OCI-LY7 (cell line): Measurements from ENCODE around the gene SCAF1. TPM values are rescaled to one million over a fixed set of nuclear protein-coding genes. Genes with fewer than 3 reads are reported as not detected.

Experiments
- BruUV-seq: library from RNA; stranded (reverse); fragments of 400-500 nt; replicated peaks from 2 replicates; lab custom pipeline; 2021; lab: Mats Ljungman, UMichigan
- CTCF ChIA-PET: fragments of 300-600 bp; sonication (Branson Sonifier 250); formaldehyde crosslinking; loops from one replicate; lab custom pipeline; 2022; ENCODE audit warnings: antibody characterized with exemption; ENCODE audit not compliant: unreplicated experiment; lab: Charles Lee
- POLR2A ChIA-PET: fragments of 300-600 bp; sonication (Branson Sonifier 250); formaldehyde crosslinking; loops from one replicate; lab custom pipeline; 2022; ENCODE audit warnings: antibody characterized with exemption; lab: Charles Lee
- DNase-seq: peaks from one replicate; pipeline ENCODE4 v3.0.0-alpha.2; 2015; ENCODE audit warnings: low spot score
- H2AFZ ChIP-seq: fragments of 200-600 bp; sonication (generic), shearing (Covaris generic); 2 replicates; pipeline ENCODE4 v1.6.1; 2014; ENCODE audit warnings: mild to moderate bottlenecking, antibody characterized with exemption, low read length, moderate library complexity
- H3K27ac ChIP-seq: fragments of 200-600 bp; sonication (generic); 2 replicates; pipeline ENCODE4 v1.5.1; 2014; ENCODE audit warnings: mixed run types, low read depth, mild to moderate bottlenecking, moderate library complexity, low read length, inconsistent platforms; ENCODE audit not compliant: poor library complexity, severe bottlenecking
- H3K36me3 ChIP-seq: fragments of 200-600 bp; sonication (generic); 2 replicates; pipeline ENCODE4 v1.6.1; 2014; ENCODE audit warnings: mild to moderate bottlenecking, antibody characterized with exemption, low read length, moderate library complexity, mixed read lengths; ENCODE audit not compliant: insufficient read depth
- H3K4me1 ChIP-seq: fragments of 200-600 bp; sonication (generic); 2 replicates; pipeline ENCODE4 v1.5.1; 2014; ENCODE audit warnings: mild to moderate bottlenecking, low read length; ENCODE audit not compliant: insufficient read depth, poor library complexity, severe bottlenecking
- H3K4me2 ChIP-seq: fragments of 200-600 bp; sonication (generic); 2 replicates; pipeline ENCODE4 v1.6.1; 2014; ENCODE audit warnings: mild to moderate bottlenecking, low read length
- H3K4me3 ChIP-seq: fragments of 200-600 bp; sonication (generic); 2 replicates; pipeline ENCODE4 v1.5.1; 2014; ENCODE audit warnings: mild to moderate bottlenecking, low read depth, low read length; ENCODE audit not compliant: poor library complexity, severe bottlenecking
- H3K79me2 ChIP-seq: fragments of 200-600 bp; sonication (generic); 2 replicates; pipeline ENCODE4 v1.6.1; 2016; ENCODE audit warnings: low read depth, mild to moderate bottlenecking, low read length, moderate library complexity, mixed read lengths; ENCODE audit not compliant: insufficient read depth
- H3K9me2 ChIP-seq: fragments of 200-600 bp; sonication (generic); 2 replicates; pipeline ENCODE4 v1.6.1; 2016; ENCODE audit warnings: mild to moderate bottlenecking, low read length, mixed read lengths; ENCODE audit not compliant: insufficient read depth
- H3K9me3 ChIP-seq: fragments of 200-600 bp; sonication (generic); 2 replicates; pipeline ENCODE4 v1.6.1; 2014; ENCODE audit warnings: mild to moderate bottlenecking, mixed run types, low read length, mixed read lengths
- H4K20me1 ChIP-seq: fragments of 200-600 bp; sonication (generic); 2 replicates; pipeline ENCODE4 v1.6.1; 2014; ENCODE audit warnings: mild to moderate bottlenecking, antibody characterized with exemption, low read length, moderate library complexity, mixed read lengths; ENCODE audit not compliant: insufficient read depth
- EZH2phosphoT487 ChIP-seq: fragments of 200-600 bp; sonication (generic); IDR thresholded peaks from 2 replicates; pipeline ENCODE4 v1.6.1; 2018; ENCODE audit warnings: low read depth, borderline replicate concordance, mild to moderate bottlenecking, mixed run types, antibody characterized with exemption, low read length, moderate library complexity, mixed read lengths
- intact Hi-C: fragments of 100-400 bp; cut with micrococcal nuclease; formaldehyde crosslinking; loops from one replicate; pipeline ENCODE4 v1.10.0; 2022; ENCODE audit not compliant: unreplicated experiment
- total RNA-seq, 2 experiments: library from RNA; depleted of rRNA in 1 of 2; stranded (reverse); fragments of >200 nt in 1 of 2; shearing (Covaris generic) in 1 of 2; gene quantifications; 2 replicates each; pipeline ENCODE4 v1.2.3, GENCODE V29; 2014 to 2022
- TF ChIP-seq, protein P1 (sequence below): fragments of 200-600 bp; sonication (generic); conservative IDR thresholded peaks from 2 replicates; pipeline ENCODE4 v1.5.1; 2014; ENCODE audit warnings: mild to moderate bottlenecking, antibody characterized with exemption, low read length, moderate library complexity, mixed read lengths

SCAF1 gene
- total RNA-seq, 2 experiments from 2014 or later = 15.0 to 44.0 TPM

DNA sequence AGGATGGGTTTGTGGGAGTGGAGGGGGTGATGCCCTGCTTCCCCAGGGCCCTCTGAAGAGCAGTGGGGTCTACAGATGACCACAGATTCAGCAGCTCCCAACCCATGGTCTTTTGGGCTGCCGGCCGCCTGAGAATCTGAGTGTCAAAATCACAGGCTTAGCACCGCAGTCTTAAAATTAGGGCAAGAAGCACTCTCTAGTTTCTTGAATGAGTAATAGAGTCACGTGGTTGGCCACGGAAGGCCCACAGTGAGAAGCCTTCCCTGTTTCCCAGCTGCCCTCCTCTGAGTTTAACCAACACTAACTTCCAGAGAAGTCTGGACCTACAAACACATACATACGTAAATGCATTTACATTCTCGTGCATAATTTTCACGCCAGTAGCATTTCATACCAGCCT is 40.3 kb downstream of the SCAF1 start:
- DNase-seq = no peak
- ChIA-PET CTCF (no interaction called here), POLR2A (no interaction called here)
- BruUV-seq = no TSS peak
- H3K79me2 ChIP-seq = peaks cover 54% of the 10 kb centered on the region
- H3K9me3 ChIP-seq = no peaks in the 10 kb centered on the region
- H3K9me2 ChIP-seq = no peaks in the 10 kb centered on the region
- intact Hi-C loops = no loop called here
- H3K4me3 ChIP-seq = no peak overlapping the region
- peaks cover 25% of the 10 kb centered on the region for H3K4me1 ChIP-seq
- peaks cover 83% of the 10 kb centered on the region for H3K36me3 ChIP-seq
- TF ChIP-seq EZH2phosphoT487 = no peak
- TF ChIP-seq, protein P1, sequence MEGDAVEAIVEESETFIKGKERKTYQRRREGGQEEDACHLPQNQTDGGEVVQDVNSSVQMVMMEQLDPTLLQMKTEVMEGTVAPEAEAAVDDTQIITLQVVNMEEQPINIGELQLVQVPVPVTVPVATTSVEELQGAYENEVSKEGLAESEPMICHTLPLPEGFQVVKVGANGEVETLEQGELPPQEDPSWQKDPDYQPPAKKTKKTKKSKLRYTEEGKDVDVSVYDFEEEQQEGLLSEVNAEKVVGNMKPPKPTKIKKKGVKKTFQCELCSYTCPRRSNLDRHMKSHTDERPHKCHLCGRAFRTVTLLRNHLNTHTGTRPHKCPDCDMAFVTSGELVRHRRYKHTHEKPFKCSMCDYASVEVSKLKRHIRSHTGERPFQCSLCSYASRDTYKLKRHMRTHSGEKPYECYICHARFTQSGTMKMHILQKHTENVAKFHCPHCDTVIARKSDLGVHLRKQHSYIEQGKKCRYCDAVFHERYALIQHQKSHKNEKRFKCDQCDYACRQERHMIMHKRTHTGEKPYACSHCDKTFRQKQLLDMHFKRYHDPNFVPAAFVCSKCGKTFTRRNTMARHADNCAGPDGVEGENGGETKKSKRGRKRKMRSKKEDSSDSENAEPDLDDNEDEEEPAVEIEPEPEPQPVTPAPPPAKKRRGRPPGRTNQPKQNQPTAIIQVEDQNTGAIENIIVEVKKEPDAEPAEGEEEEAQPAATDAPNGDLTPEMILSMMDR = no peak
- no peak overlapping the region for H2AFZ ChIP-seq
- no peak overlapping the region for H3K4me2 ChIP-seq
- H4K20me1 ChIP-seq = 0 out of 2 replicates have a peak, but pooled peaks cover 10% of the 10 kb centered on the region
- no peak overlapping the region for H3K27ac ChIP-seq

DNA sequence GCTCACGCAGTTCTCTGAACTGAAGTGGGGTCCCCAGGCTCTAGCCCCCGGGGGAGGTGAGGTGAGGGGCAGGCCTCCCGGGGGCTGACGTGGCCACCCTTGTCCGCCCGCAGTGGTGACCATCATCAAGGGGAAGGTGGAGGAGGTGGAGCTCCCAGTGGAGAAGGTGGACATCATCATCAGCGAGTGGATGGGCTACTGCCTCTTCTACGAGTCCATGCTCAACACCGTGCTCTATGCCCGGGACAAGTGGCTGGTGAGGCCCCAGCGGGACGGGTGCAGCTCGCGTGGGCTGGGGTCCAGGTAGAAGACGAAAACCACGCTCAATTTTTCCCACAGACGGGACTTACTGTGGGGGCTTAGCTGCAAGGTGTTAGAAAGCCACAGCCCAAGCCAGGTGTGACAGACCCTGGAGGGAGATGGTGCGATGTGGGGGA is 41.8 kb downstream of the SCAF1 start:
- POLR2A ChIA-PET = no interaction called here
- Histone ChIP-seq H3K27ac (no peak overlapping the region), H3K9me3 (no peaks in the 10 kb centered on the region), H3K4me2 (no peak overlapping the region), H3K79me2 (peaks cover 38% of the 10 kb centered on the region), H3K4me1 (peaks cover 23% of the 10 kb centered on the region), H2AFZ (no peak overlapping the region), H3K36me3 (peaks cover 95% of the 10 kb centered on the region), H3K4me3 (no peak overlapping the region), H4K20me1 (0 out of 2 replicates have a peak, but pooled peaks cover 10% of the 10 kb centered on the region), H3K9me2 (no peaks in the 10 kb centered on the region)
- TF ChIP-seq, protein P1 = no peak
- no peak for TF ChIP-seq EZH2phosphoT487
- CTCF ChIA-PET = no interaction called here
- intact Hi-C loops = no loop called here
- no peak for DNase-seq
- no TSS peak for BruUV-seq

DNA sequence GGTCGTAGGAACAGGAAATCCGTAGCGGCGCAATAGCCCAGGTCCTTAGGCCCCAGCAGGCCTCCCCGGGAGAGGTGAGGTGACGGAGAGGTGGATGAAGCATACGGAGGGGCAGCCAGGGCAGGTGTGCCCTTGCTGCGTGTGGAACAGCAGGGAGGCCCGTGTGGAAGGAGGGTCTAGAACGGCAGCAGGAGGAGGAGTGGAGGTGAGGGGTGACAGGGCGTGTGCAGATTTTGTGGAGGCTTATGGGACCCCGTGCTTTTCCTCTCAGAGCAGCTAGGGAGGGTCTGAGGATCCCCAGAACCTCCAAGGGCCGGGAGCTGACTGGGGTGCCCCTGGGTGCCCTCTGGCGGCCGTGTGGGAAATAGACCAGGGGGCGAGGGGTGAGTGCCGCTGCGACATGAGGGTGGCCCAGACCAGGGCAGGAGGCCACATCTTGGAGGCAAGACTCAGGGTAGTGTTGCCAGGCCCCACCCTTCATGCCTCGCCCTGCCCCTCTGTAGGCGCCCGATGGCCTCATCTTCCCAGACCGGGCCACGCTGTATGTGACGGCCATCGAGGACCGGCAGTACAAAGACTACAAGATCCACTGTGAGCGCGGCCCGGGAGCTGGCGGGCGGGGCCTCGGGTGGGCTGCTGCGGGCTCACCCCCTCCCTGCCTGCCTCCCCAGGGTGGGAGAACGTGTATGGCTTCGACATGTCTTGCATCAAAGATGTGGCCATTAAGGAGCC is 42.4 kb downstream of the SCAF1 start:
- no peak overlapping the region for H3K27ac ChIP-seq
- 0 out of 2 replicates have a peak, but pooled peaks cover 6% of the 10 kb centered on the region for H4K20me1 ChIP-seq
- peaks cover 18% of the 10 kb centered on the region for H3K4me1 ChIP-seq
- no peak overlapping the region for H3K4me2 ChIP-seq
- BruUV-seq = no TSS peak
- H3K36me3 ChIP-seq = peaks cover 97% of the 10 kb centered on the region
- TF ChIP-seq, protein P1 = peak; percentile 71
- no peak for TF ChIP-seq EZH2phosphoT487
- no peaks in the 10 kb centered on the region for H3K9me2 ChIP-seq
- POLR2A ChIA-PET = no interaction called here
- H3K9me3 ChIP-seq = no peaks in the 10 kb centered on the region
- DNase-seq = no peak
- peaks cover 32% of the 10 kb centered on the region for H3K79me2 ChIP-seq
- H3K4me3 ChIP-seq = no peak overlapping the region
- H2AFZ ChIP-seq = no peak overlapping the region
- CTCF ChIA-PET = no interaction called here
- intact Hi-C loops = no loop called here
